NB4 (cell line): ENCODE results near the gene CTIF.

Source experiments
- CTCF ChIP-seq: IDR thresholded peaks from one replicate; pipeline ENCODE4 v1.5.1; 2012; ENCODE audit warnings: low read depth, low read length
- POLR2A ChIP-seq: IDR thresholded peaks from 2 replicates; pipeline ENCODE4 v1.6.1; 2011; ENCODE audit warnings: mild to moderate bottlenecking; ENCODE audit not compliant: insufficient read length; ENCODE audit errors: extremely low read depth

- TF ChIP-seq POLR2A (no peak), CTCF (no peak)
Measured at GRCh38 chr18:48884771-48885170, 345.9 kb downstream of the CTIF start.
